Skeletal muscle satellite cell (primary cell): ENCODE results near the gene ZBTB20.
A peak's percentile ranks its signal among the peaks of the same experiment; 100 is the strongest.

ENCODE experiments used
- H3K27me3 ChIP-seq: 2 replicates; pipeline ENCODE4 v1.7.0; 2013; ENCODE audit warnings: low read length; ENCODE audit not compliant: control insufficient read depth, insufficient read depth
- H3K36me3 ChIP-seq: 2 replicates; pipeline ENCODE4 v1.7.0; 2013; ENCODE audit warnings: mild to moderate bottlenecking, control low read depth, low read length; ENCODE audit not compliant: insufficient read depth
- H3K4me1 ChIP-seq: 2 replicates; pipeline ENCODE4 v1.7.0; 2013; ENCODE audit warnings: low read length; ENCODE audit not compliant: control insufficient read depth, insufficient read depth
- H3K4me2 ChIP-seq: 2 replicates; pipeline ENCODE4 v1.7.0; 2013; ENCODE audit warnings: mild to moderate bottlenecking, low read length
- H3K4me3 ChIP-seq: 2 replicates; pipeline ENCODE4 v1.7.0; 2013; ENCODE audit warnings: low read length
- H3K9ac ChIP-seq: 2 replicates; pipeline ENCODE4 v1.7.0; 2013; ENCODE audit warnings: mild to moderate bottlenecking, low read depth, low read length, moderate library complexity
- H3K9me3 ChIP-seq: replicated peaks from 2 replicates; pipeline ENCODE4 v1.7.0; 2013; ENCODE audit warnings: mild to moderate bottlenecking, control low read depth, low read length
- small RNA-seq: library from RNA; depleted of rRNA; stranded (forward); fragments of <200 nt; gene quantifications from one replicate; pipeline ENCODE3, GENCODE V24; 2012

ZBTB20 gene

DNA sequence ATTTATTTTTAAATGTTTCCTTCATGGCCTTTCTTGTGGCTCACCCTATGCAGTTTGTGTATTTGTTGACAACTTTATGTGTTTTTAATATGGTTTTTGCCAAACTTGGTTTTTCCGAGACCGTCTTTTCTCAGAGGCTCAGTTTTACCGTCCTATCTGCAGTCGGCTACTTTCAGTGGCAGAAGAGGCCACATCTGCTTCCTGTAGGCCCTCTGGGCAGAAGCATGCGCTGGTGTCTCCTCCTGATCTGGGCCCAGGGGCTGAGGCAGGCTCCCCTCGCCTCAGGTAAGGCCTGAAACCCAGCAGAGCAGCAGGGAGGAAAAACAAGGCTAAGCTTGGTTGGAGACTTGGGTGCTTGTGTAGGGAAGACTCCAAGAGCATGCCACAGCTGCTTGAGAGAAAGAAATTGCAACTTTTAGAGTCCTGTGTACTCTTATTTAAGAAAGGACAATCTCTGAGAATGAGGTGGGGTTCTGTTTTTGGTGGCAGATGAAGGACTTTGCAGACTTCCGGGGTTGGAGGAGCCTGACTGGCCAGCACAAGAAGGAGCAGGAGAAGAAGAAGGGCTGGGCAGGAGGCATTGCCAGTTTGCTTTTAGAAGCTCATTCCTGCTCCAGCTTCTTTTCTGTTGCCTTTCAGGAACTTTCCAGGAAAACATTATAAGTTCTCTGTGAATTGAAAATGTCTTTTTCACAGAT lies 853.1 kb downstream of the ZBTB20 start, which contains the start of gene TIGIT:
Gene TIGIT, plus strand, starts transcription at position 191 of the 698 bp plus-strand sequence. Its CDS starts 34 bp downstream, at position 225.
- H3K9me3 ChIP-seq = no peaks in the 10 kb centered on the region
- no peaks in the 10 kb centered on the region for H3K36me3 ChIP-seq
- no peak within 1 kb of the TSS for H3K4me2 ChIP-seq
- H3K4me1 ChIP-seq = no peaks in the 10 kb centered on the region
- H3K4me3 ChIP-seq = no peak within 1 kb of the TSS
- peaks cover 5% of the 10 kb centered on the region for H3K27me3 ChIP-seq
- no peak within 1 kb of the TSS for H3K9ac ChIP-seq

DNA sequence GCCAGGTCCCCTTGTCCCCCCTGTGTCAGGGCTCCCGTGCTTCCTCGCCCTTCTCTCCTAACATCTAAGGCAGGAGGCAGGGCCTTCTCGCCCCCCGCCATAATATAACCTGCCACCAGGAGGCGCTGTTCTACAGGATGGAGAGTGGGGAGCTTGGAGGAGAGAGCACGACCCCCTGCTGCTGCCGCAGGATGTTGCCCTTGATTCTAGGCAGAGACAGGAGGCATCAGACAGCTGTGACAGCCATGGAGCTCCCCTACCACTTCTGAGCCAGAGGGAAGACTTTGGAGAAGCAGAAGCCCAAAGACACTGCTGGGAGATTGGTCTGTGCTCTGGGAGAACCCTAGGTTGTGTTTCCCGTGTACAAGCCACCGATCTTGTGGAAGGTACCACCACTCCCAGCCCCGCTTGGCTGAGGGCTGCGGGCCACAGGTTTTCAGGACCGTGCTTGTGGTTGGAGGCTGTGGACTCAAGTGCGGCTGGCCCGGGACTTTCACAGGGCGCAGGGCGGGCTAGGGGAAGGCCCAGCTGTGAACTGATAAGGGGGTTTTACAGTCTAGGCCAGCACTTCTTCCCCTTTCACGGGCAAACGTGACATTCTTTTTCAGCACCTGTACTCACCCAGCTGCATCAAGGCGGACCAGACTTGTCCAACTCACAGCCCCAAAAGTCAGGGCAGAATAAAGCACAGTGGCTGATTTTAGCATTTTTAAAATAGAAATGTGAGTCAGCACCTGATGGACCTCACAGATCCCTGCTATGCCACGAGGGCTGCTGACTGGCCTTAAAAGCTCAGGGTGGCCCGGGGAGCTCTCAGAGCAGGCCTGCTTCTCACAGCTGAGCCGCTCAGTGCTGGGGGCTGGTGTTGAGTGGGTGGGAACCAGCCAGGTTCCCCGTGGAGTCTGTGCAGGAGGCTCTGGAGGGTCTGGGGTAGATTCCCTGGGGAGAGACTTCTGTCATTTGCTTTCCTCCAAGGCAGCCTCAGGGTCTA lies 855.9 kb downstream of the ZBTB20 start:
- Histone ChIP-seq H3K4me3 (no peak overlapping the region), H3K9me3 (no peaks in the 10 kb centered on the region), H3K9ac (no peak overlapping the region)

DNA sequence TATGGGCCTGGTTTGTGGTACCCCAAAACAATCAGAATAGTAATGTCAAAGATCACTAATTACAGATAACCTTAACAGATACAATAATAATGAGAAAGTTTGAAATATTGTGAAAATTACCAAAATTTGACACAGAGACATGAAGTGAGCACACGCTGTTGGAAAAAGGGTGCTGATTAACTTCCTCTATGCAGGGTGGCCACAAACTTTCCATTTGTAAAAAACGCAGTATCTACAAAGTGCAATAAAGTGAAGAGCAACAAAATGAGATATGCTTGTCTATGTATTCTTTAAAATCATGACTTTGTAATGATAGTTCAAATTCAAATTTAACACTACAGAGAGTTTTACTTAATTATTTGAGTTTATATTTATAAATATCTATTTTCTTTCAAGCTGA lies 860.8 kb downstream of the ZBTB20 start:
- Histone ChIP-seq H3K27me3 (no peaks in the 10 kb centered on the region), H3K4me2 (no peak overlapping the region), H3K9ac (no peak overlapping the region), H3K36me3 (no peaks in the 10 kb centered on the region), H3K4me1 (no peaks in the 10 kb centered on the region), H3K4me3 (no peak overlapping the region), H3K9me3 (no peaks in the 10 kb centered on the region)

More for the DNA sequence above, 855.9 kb downstream of the ZBTB20 start:
- H3K4me1 ChIP-seq = no peaks in the 10 kb centered on the region
- H3K4me2 ChIP-seq = no peak overlapping the region
- H3K27me3 ChIP-seq = peaks cover 5% of the 10 kb centered on the region
- no peaks in the 10 kb centered on the region for H3K36me3 ChIP-seq

DNA sequence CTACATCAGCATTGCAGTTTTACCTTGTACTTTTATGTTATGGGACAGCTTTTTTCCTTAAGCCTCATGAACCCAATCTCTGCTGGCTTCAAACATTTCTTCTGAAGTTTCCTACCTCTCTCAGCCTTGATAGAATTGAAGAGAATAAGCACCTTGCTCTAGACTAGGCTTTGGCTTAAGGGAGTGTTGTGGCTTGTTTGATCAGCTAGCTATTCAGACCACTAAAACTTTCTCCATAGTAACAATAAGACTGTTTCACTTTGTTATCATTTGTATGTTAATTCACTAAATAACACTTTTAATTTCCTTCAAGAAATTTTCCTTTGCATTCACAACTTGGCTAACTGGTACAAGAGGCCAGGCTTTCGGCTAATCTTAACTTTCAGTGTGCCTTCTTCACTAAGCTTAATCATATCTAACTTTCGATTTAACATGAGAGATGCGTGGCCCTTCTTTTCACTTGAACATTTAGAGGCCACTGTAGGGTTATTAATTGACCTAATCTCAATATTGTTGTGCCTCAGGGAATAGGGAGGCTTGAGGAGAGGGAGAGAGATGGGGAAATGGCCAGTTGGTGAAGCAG lies 861.3 kb downstream of the ZBTB20 start:
- H3K27me3 ChIP-seq = no peaks in the 10 kb centered on the region
- no peaks in the 10 kb centered on the region for H3K4me1 ChIP-seq
- no peaks in the 10 kb centered on the region for H3K9me3 ChIP-seq
- H3K36me3 ChIP-seq = no peaks in the 10 kb centered on the region
- H3K4me3 ChIP-seq = no peak overlapping the region
- no peak overlapping the region for H3K4me2 ChIP-seq
- H3K9ac ChIP-seq = no peak overlapping the region

DNA sequence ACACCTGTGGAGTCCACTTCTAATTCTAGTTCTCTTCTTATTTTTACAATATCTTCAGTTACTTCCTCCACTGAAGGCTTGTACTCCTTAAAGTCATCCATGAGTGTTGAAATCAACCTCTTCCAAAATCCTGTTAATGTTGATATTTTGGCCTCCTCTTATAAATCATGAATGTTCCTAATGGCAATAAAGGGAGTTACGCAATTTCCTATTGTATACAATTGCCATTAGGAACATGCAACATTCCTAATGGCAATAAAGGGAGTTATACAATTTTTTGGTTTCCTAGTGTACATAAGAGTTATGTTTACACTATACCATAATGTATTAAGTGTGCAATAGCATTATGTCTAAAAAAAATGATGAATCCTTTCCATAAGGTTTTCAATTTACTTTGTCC lies 862.4 kb downstream of the ZBTB20 start:
- Histone ChIP-seq H3K4me2 (no peak overlapping the region), H3K4me1 (no peaks in the 10 kb centered on the region), H3K9me3 (no peaks in the 10 kb centered on the region), H3K36me3 (no peaks in the 10 kb centered on the region), H3K4me3 (no peak overlapping the region), H3K9ac (no peak overlapping the region), H3K27me3 (no peaks in the 10 kb centered on the region)

Small RNA genes lying within 50 kb of the gene (small RNA-seq; reads per million reads assigned to genes)
- gene MIR4796 = 2.4 reads per million, percentile 71 among the genes with 10 or more reads in this experiment
